Hematopoietic multipotent progenitor cell (in vitro differentiated cells): ENCODE data around the gene IKZF2. TPM values are rescaled to one million over a fixed set of nuclear protein-coding genes. Genes with fewer than 3 reads are reported as not detected.

Source experiments
- DNase-seq, 3 donors: peaks; one replicate each; pipeline ENCODE4 v3.0.0-alpha.2; 2011 to 2015; ENCODE audit warnings: low read depth in 2 of 3, low spot score in 2 of 3
- total RNA-seq: library from RNA; depleted of rRNA; stranded (reverse); fragments of >200 nt; gene quantifications from one replicate; pipeline ENCODE4 v1.2.3, GENCODE V29; 2012

Gene IKZF2
- total RNA-seq, 1 donor, result 43.1 TPM

- no peak for DNase-seq
These were observed 5.3 kb upstream of the IKZF2 start for GRCh38 chr2:213156717-213157116.

GRCh38 chr2:213152888-213153287 is 1.5 kb upstream of the IKZF2 start:
- no peak for DNase-seq

GRCh38 chr2:213152065-213152794 is 818 bp upstream of the IKZF2 start:
- peak in 1 of 3 donors; percentile 43 for DNase-seq

GRCh38 chr2:213150315-213151097 is 906 bp downstream of the IKZF2 start:
- no peak for DNase-seq

- DNase-seq, result no peak
These were observed 1.5 kb downstream of the IKZF2 start for GRCh38 chr2:213149949-213150314.

GRCh38 chr2:213149294-213149875 is 2.0 kb downstream of the IKZF2 start:
- DNase-seq, result no peak

- DNase-seq, result no peak
These were observed 2.7 kb downstream of the IKZF2 start for GRCh38 chr2:213148572-213149261.

- DNase-seq, result no peak
These were observed 3.9 kb downstream of the IKZF2 start for GRCh38 chr2:213147538-213147937.

- DNase-seq, result no peak
These were observed 5.6 kb downstream of the IKZF2 start for GRCh38 chr2:213145715-213146242.

- no peak for DNase-seq
These were observed 14.3 kb downstream of the IKZF2 start for GRCh38 chr2:213137064-213137463.

- no peak for DNase-seq
These were observed 22.1 kb downstream of the IKZF2 start for GRCh38 chr2:213129311-213129710.

- peak in 1 of 3 donors; percentile 37 for DNase-seq
These were observed 25.6 kb downstream of the IKZF2 start for GRCh38 chr2:213125646-213126347.

GRCh38 chr2:213122725-213123124 is 28.7 kb downstream of the IKZF2 start:
- no peak for DNase-seq

- DNase-seq, result no peak
These were observed 29.7 kb downstream of the IKZF2 start for GRCh38 chr2:213121690-213122089.

- DNase-seq, result peak in 2 of 3 donors; percentile 27 to 54
These were observed 32.2 kb downstream of the IKZF2 start for GRCh38 chr2:213119061-213119809.

- DNase-seq, result no peak
These were observed 43.1 kb downstream of the IKZF2 start for GRCh38 chr2:213108308-213108707.

GRCh38 chr2:213107728-213108127 is 43.7 kb downstream of the IKZF2 start:
- no peak for DNase-seq

GRCh38 chr2:213105212-213105611 is 46.2 kb downstream of the IKZF2 start:
- no peak for DNase-seq

- no peak for DNase-seq
These were observed 46.6 kb downstream of the IKZF2 start for GRCh38 chr2:213104903-213105202.
